ENCODE measurements around the gene TSPAN13.

TSPAN13 gene

DNA sequence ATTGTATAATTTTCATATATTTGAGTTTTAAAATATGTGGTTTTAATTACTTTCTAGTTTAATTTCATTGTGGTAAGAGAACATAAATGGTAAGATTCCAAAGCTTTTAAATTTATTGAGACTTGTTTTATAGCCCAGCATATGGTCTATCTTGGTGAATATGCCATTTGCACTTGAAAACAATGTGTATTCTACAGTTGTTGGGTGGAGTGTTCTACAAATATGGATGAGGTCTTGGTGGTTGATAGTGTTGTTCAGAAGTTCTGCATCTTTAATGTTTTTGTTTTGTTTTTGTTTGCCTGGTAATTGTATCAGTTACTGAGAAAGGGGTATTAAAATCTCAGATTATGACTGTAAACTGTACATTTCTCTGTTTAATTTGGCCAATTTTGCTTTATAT is 37.6 kb upstream of the TSPAN13 start:
- no peaks in the 10 kb centered on the region for H3K79me2 ChIP-seq (ENCODE audit: low read length)
- H3F3A ChIP-seq (ENCODE audit: insufficient read depth, low read length) = no peaks in the 10 kb centered on the region
- TF ChIP-seq EZH2phosphoT487 (IDR thresholded peaks at IDR 0.05; ENCODE audit: low read length) = no peak
- no peak for TF ChIP-seq EZH2 (optimal IDR thresholded peaks at IDR 0.05; ENCODE audit: low read depth, low read length)
- TF ChIP-seq, protein P1, sequence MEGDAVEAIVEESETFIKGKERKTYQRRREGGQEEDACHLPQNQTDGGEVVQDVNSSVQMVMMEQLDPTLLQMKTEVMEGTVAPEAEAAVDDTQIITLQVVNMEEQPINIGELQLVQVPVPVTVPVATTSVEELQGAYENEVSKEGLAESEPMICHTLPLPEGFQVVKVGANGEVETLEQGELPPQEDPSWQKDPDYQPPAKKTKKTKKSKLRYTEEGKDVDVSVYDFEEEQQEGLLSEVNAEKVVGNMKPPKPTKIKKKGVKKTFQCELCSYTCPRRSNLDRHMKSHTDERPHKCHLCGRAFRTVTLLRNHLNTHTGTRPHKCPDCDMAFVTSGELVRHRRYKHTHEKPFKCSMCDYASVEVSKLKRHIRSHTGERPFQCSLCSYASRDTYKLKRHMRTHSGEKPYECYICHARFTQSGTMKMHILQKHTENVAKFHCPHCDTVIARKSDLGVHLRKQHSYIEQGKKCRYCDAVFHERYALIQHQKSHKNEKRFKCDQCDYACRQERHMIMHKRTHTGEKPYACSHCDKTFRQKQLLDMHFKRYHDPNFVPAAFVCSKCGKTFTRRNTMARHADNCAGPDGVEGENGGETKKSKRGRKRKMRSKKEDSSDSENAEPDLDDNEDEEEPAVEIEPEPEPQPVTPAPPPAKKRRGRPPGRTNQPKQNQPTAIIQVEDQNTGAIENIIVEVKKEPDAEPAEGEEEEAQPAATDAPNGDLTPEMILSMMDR (IDR thresholded peaks at IDR 0.05; ENCODE audit: low read length) = no peak
- no peak overlapping the region for H3K27ac ChIP-seq (ENCODE audit: low read length)
- no peaks in the 10 kb centered on the region for H3K9me3 ChIP-seq (replicated peaks; ENCODE audit: insufficient read depth, low read length)
- DNase-seq = no peak
- H3K4me2 ChIP-seq (ENCODE audit: low read depth, low read length) = no peak overlapping the region
- no peaks in the 10 kb centered on the region for H3K9me2 ChIP-seq (replicated peaks; ENCODE audit: insufficient read depth, low read length)
- no peaks in the 10 kb centered on the region for H3K4me1 ChIP-seq (ENCODE audit: low read length)
- H3K4me3 ChIP-seq (ENCODE audit: low read length) = no peak overlapping the region
- no peak overlapping the region for H2AFZ ChIP-seq (ENCODE audit: low read length)
- H4K20me1 ChIP-seq (ENCODE audit: insufficient read depth, low read length) = no peaks in the 10 kb centered on the region
- H3K36me3 ChIP-seq (replicated peaks; ENCODE audit: insufficient read depth, low read length) = no peaks in the 10 kb centered on the region; the same call in 1 of the 2 replicates
- H3K9ac ChIP-seq (ENCODE audit: low read length) = no peak overlapping the region
- no peaks in the 10 kb centered on the region for H3K27me3 ChIP-seq (replicated peaks; ENCODE audit: insufficient read depth, low read length)

DNA sequence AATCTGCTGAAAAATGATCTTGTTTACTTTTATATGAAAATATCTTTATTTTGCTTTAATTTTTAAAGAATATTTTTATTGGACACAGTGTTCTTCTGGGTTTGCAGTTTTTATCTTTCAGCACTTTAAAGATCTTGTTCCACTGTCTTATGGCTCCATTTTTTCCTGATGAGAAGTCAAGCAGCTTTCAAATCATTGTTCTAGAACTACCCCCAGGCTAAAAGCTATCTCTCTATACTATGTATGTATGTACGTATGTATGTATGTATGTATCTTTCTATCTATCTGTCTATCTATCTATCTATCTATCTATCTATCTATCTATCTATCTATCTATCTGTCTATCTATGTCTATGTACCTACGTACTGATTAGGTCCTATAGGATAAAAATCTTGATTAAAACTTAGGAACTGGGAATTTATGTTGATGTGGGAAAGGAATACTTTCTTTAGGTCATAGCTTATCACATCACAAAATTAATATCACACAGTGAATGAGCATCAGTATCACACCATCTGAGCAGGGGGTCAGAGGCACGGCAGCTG is 35.4 kb upstream of the TSPAN13 start:
- no peaks in the 10 kb centered on the region for H3K9me3 ChIP-seq (replicated peaks; ENCODE audit: insufficient read depth, low read length)

DNA sequence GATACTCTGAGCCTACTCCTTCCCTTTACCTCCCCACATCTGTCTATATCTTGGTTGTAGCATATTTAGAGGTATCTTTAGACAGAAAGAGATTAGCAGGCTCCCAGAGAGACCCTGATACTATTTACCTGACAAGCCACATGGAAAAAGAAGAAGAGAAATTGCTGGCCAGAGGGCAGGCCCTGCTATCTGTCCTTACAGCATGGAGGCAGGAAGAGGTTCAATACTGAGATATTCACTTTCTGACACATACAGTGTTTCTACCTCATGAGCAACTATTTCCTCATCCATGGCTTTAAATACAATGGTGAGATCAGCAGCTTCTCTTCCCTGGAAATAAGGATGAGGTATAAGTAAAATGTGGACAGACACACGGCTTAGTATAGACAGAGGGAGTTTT is 33.9 kb upstream of the TSPAN13 start:
- Histone ChIP-seq H3K4me2 (ENCODE audit: low read depth, low read length) (no peak overlapping the region), H2AFZ (ENCODE audit: low read length) (no peak overlapping the region), H3K9ac (ENCODE audit: low read length) (no peak overlapping the region), H3K9me3 (replicated peaks; ENCODE audit: insufficient read depth, low read length) (no peaks in the 10 kb centered on the region), H3K27me3 (replicated peaks; ENCODE audit: insufficient read depth, low read length) (no peaks in the 10 kb centered on the region), H3K27ac (ENCODE audit: low read length) (no peak overlapping the region), H3K36me3 (replicated peaks; ENCODE audit: insufficient read depth, low read length) (no peaks in the 10 kb centered on the region), H3F3A (ENCODE audit: insufficient read depth, low read length) (no peaks in the 10 kb centered on the region), H3K79me2 (ENCODE audit: low read length) (no peaks in the 10 kb centered on the region), H3K9me2 (replicated peaks; ENCODE audit: insufficient read depth, low read length) (no peaks in the 10 kb centered on the region), H3K4me1 (ENCODE audit: low read length) (no peaks in the 10 kb centered on the region), H3K4me3 (ENCODE audit: low read length) (no peak overlapping the region), H4K20me1 (ENCODE audit: insufficient read depth, low read length) (no peaks in the 10 kb centered on the region)
- no peak for DNase-seq
- TF ChIP-seq, protein P1 (IDR thresholded peaks at IDR 0.05; ENCODE audit: low read length) = no peak
- TF ChIP-seq EZH2phosphoT487 (IDR thresholded peaks at IDR 0.05; ENCODE audit: low read length) (no peak), EZH2 (optimal IDR thresholded peaks at IDR 0.05; ENCODE audit: low read depth, low read length) (no peak)

More for the DNA sequence above, 35.4 kb upstream of the TSPAN13 start:
- Histone ChIP-seq H2AFZ (ENCODE audit: low read length) (no peak overlapping the region), H3K79me2 (ENCODE audit: low read length) (no peaks in the 10 kb centered on the region), H3K9ac (ENCODE audit: low read length) (no peak overlapping the region), H3K36me3 (replicated peaks; ENCODE audit: insufficient read depth, low read length) (no peaks in the 10 kb centered on the region), H3F3A (ENCODE audit: insufficient read depth, low read length) (no peaks in the 10 kb centered on the region), H3K4me1 (ENCODE audit: low read length) (no peaks in the 10 kb centered on the region), H3K4me3 (ENCODE audit: low read length) (no peak overlapping the region), H3K9me2 (replicated peaks; ENCODE audit: insufficient read depth, low read length) (no peaks in the 10 kb centered on the region), H3K27me3 (replicated peaks; ENCODE audit: insufficient read depth, low read length) (no peaks in the 10 kb centered on the region), H3K4me2 (ENCODE audit: low read depth, low read length) (no peak overlapping the region), H3K27ac (ENCODE audit: low read length) (no peak overlapping the region), H4K20me1 (ENCODE audit: insufficient read depth, low read length) (no peaks in the 10 kb centered on the region)
- DNase-seq = no peak
- TF ChIP-seq EZH2 (optimal IDR thresholded peaks at IDR 0.05; ENCODE audit: low read depth, low read length) (no peak), EZH2phosphoT487 (IDR thresholded peaks at IDR 0.05; ENCODE audit: low read length) (no peak)
- TF ChIP-seq, protein P1 (IDR thresholded peaks at IDR 0.05; ENCODE audit: low read length) = no peak

All from MM.1S (cell line).